PC-9 (cell line): Measurements from ENCODE around the gene ITGB4.

Experiments used
- CTCF ChIP-seq: fragments of 200-600 bp; sonication (generic); conservative IDR thresholded peaks from 2 replicates; pipeline ENCODE4 v1.6.1; 2017; ENCODE audit warnings: mixed run types, antibody characterized with exemption, mild to moderate bottlenecking, moderate library complexity
- EZH2 ChIP-seq: fragments of 200-600 bp; sonication (generic); IDR thresholded peaks from 2 replicates; pipeline ENCODE4 v1.8.0; 2017; ENCODE audit warnings: antibody characterized with exemption, low read depth

GRCh38 chr17:75676461-75676860 is 44.8 kb upstream of the ITGB4 start:
- no peak for TF ChIP-seq EZH2
- no peak for TF ChIP-seq CTCF
